Tibial artery (tissue), 4 donors: Measurements from ENCODE around the gene ZNRF3.

Experiments used
- DNase-seq, 2 donors: peaks; one replicate each; pipeline ENCODE4 v3.0.0-alpha.2; 2019
- H3K27ac ChIP-seq, 2 donors: fragments of 200-600 bp; sonication (generic) in 1 of 2; 1 replicate in 1 of 2; 2 replicates in 1 of 2; pipeline ENCODE4 v1.5.1; 2018 to 2019; ENCODE audit warnings: mild to moderate bottlenecking in 1 of 2
- H3K27me3 ChIP-seq, 2 donors: fragments of 200-600 bp; sonication (generic) in 1 of 2; one replicate each; pipeline versions ENCODE4 v1.5.1 to v1.6.0; 2016 to 2019
- H3K36me3 ChIP-seq, 3 donors: fragments of 200-600 bp; sonication (generic) in 2 of 3; one replicate each; pipeline ENCODE4 v1.5.1; 2016 to 2019; ENCODE audit warnings: mild to moderate bottlenecking in 2 of 3
- H3K4me1 ChIP-seq, 4 donors: fragments of 200-600 bp; sonication (generic) in 2 of 4; 1 replicate in 3 of 4; 2 replicates in 1 of 4; pipeline ENCODE4 v1.5.1; 2016 to 2019
- H3K4me3 ChIP-seq, 2 donors: fragments of 200-600 bp; sonication (generic) in 1 of 2; 1 replicate in 1 of 2; 2 replicates in 1 of 2; pipeline ENCODE4 v1.5.1; 2018 to 2019; ENCODE audit warnings: mild to moderate bottlenecking in 2 of 2
- H3K9me3 ChIP-seq, 3 donors: fragments of 200-600 bp; sonication (generic) in 1 of 3; one replicate each; pipeline ENCODE4 v1.5.1; 2016 to 2019
- CTCF ChIP-seq, 2 experiments: fragments of 200-600 bp in 1 of 2; fragments of 450-650 bp in 1 of 2; IDR thresholded peaks; one replicate each; pipeline ENCODE4 v1.5.1; 2017 to 2019; ENCODE audit warnings: antibody characterized with exemption in 2 of 2, mild to moderate bottlenecking in 1 of 2, moderate library complexity in 1 of 2
- intact Hi-C: fragments of 100-400 bp; cut with DNase I; formaldehyde crosslinking; loops from one replicate; pipeline ENCODE4 v1.15.0; 2023; ENCODE audit warnings: low total_unique reads

The ZNRF3 gene

DNA sequence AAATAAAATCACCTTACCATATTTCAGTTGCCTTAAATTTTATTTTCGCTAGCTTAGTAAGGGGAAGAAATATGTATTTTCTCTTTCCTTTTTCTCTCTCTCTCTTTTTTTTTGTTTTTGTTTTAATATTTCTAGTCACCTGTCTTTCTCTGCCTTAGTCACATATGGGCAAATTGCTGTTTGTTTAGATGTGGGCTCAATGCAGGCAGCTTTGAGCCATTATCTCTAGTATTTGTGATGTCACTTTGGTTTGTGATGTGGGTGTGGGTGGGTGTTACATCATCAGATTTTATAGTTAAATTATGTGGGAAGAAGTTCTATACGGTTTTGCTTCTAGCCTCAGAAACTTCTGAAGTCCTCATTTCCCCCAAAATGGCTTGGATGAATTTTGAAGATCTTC lies 178.4 kb downstream of the ZNRF3 start, which contains the start of gene C22orf31:
Gene C22orf31, minus strand, starts transcription at position 59 of the 400 bp plus-strand sequence. Its CDS starts 39 bp downstream, at position 20.
- H3K9me3 ChIP-seq = no peaks in the 10 kb centered on the region
- no peak for TF ChIP-seq CTCF (IDR thresholded peaks at IDR 0.05)
- no peak within 1 kb of the TSS for H3K4me3 ChIP-seq
- H3K36me3 ChIP-seq = no peaks in the 10 kb centered on the region
- H3K4me1 ChIP-seq = no peaks in the 10 kb centered on the region
- DNase-seq = no peak
- H3K27ac ChIP-seq = no peak within 1 kb of the TSS
- intact Hi-C loops = no loop called here
- peaks cover 0 to 3% of the 10 kb centered on the region in 2 donors for H3K27me3 ChIP-seq

GRCh38 chr22:29062286-29062821 lies 179.0 kb downstream of the ZNRF3 start:
- DNase-seq = no peak
- H3K27ac ChIP-seq = no peak overlapping the region
- TF ChIP-seq CTCF (IDR thresholded peaks at IDR 0.05) = no peak
- H3K9me3 ChIP-seq = no peaks in the 10 kb centered on the region
- no peaks in the 10 kb centered on the region for H3K4me1 ChIP-seq
- no peak overlapping the region for H3K4me3 ChIP-seq
- H3K27me3 ChIP-seq = peaks cover 0 to 3% of the 10 kb centered on the region in 2 donors
- H3K36me3 ChIP-seq = no peaks in the 10 kb centered on the region
- intact Hi-C loops = no loop called here

GRCh38 chr22:29065468-29066190 lies 182.3 kb downstream of the ZNRF3 start:
- Histone ChIP-seq H3K4me3 (no peak overlapping the region), H3K4me1 (no peaks in the 10 kb centered on the region), H3K27me3 (peaks cover 0 to 3% of the 10 kb centered on the region in 2 donors), H3K36me3 (no peaks in the 10 kb centered on the region), H3K27ac (no peak overlapping the region), H3K9me3 (no peaks in the 10 kb centered on the region)
- intact Hi-C loops = no loop called here
- no peak for DNase-seq
- no peak for TF ChIP-seq CTCF (IDR thresholded peaks at IDR 0.05)

DNA sequence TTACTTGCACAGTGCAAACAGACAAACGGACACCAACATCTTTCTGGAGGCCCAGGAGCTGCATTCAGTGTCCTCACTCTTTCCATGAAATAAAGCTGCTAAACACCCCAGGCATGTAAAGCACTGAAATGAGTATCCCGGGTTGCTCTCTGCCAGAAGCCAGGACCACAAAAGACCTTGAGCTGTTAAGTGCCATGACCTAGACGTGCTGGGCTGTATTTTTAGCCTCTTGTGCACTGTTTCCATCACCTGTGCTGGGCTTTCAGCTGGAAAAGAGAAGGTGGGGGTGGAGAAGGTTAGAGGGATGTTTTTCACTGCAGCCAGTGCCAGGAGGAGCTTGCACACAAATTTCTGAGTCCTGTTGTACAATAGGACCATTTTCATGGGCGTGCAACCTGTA lies 186.1 kb downstream of the ZNRF3 start:
- H3K27ac ChIP-seq = no peak overlapping the region
- DNase-seq = no peak
- no peak overlapping the region for H3K4me3 ChIP-seq
- intact Hi-C loops = no loop called here
- no peak for TF ChIP-seq CTCF (IDR thresholded peaks at IDR 0.05)
- no peaks in the 10 kb centered on the region for H3K36me3 ChIP-seq
- no peaks in the 10 kb centered on the region for H3K27me3 ChIP-seq
- H3K4me1 ChIP-seq = peaks cover 0 to 31% (median 25%) of the 10 kb centered on the region in 4 donors
- no peaks in the 10 kb centered on the region for H3K9me3 ChIP-seq

GRCh38 chr22:29070490-29070889 lies 187.1 kb downstream of the ZNRF3 start:
- Histone ChIP-seq H3K36me3 (no peaks in the 10 kb centered on the region), H3K9me3 (no peaks in the 10 kb centered on the region), H3K4me3 (no peak overlapping the region), H3K27ac (no peak overlapping the region), H3K4me1 (peaks cover 0 to 32% (median 25%) of the 10 kb centered on the region in 4 donors), H3K27me3 (no peaks in the 10 kb centered on the region)
- DNase-seq = no peak
- no peak for TF ChIP-seq CTCF (IDR thresholded peaks at IDR 0.05)
- intact Hi-C loops = no loop called here
